Activated naive CD8-positive, alpha-beta T cell treated with anti-CD3 and anti-CD28 coated beads, Interleukin-2, amount 50 U/mL, for 16 hours (primary cell): ENCODE results near the gene ANKMY1.
A peak's percentile ranks its signal among the peaks of the same experiment; 100 is the strongest.

Source experiments
- DNase-seq: peaks from one replicate; pipeline ENCODE4 v3.0.0-alpha.2; 2020; ENCODE audit warnings: low read depth, low spot score

ANKMY1 gene

DNA sequence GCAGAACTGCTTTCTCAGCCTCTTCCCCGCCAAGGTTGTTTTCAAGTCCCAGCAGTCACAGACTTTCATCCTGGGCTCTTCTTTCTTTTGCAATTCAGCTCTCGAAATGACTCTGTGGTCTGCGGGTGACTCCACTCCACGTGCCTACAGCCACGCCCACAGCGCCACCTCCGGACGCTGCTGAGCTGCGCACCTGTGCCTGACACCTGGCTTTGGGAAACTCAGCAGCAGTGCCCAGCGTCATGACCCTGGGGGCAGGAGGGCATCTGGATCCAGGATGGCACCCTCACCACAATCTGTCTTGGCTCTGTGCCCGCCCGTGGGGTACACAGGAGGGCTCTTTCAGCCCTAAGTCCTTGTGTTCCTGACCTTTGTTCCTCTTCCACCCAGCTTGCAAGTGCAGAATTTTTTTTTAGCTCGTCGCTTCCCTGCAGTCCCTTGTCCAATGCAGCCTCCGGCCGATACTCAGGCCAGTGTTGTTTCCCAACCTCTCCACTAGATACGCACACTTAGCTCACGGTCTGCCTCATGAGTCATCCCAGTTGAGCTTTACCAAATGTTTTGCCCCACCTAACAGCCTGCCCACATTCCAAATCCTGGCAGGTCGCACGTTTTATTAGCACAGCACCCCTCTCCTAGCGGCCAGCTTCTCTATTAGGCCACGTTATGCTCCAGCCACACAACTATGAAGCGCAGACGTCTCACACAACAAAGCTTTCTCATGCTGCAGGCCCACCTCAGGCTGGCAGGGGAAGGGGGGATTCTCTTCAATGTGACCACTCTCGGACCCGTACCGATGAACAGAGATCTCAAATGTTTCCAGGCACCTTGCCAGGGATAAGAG lies 22.2 kb upstream of the ANKMY1 start:
- DNase-seq, result peak; percentile 21

DNA sequence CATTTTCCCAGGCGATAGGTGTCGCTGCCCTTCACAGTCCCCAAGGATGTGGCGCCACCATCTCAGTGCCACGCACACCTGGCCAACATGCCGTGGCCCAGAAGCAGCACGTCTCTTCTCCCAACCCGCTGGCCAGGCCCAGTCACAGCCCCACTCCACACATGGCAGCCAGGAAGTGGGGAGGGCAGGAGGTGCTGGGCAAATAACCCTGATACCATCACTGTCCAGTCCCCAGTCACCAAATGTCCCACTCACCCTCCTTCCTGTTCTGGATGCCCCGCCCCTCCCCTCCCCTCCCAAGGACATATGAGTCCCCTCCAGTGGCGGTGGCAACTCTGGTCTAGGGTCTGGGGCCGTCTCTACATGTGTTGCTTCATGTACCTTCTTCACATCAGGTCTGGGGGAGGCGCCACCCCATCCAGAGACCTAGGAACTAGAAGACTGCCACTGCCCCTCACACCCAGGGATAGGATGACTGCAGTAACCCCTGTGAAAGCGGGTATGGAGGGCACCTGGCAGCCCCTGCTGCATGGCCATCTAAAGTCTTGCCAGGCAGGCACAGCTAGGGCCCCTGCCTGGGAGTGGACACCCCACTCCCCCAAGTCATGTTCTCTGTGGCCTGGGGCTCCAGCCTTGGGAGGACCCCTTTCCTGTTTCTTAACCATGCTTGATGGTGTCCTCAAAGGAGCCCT lies 21.4 kb upstream of the ANKMY1 start:
- DNase-seq, result no peak

DNA sequence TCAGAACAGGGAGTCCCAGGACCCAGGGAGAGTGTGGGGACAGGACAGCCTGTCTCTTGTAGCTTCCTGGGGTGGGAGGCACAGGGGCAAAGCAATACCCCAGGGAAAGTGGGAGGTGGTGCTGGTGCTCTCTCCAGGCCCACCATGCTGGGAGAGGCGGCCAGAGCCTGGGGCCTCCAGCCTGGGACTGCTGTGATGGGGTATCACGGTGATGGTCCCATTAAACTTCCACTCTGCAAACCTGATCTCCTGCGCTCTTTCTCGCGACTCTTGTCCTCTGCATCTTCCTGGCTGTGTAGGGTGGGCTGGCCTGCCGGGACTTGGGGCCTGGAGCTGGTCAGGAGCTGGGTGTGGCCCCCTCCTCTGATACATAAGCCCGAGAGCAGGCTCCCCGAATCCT lies 20.7 kb upstream of the ANKMY1 start:
- DNase-seq, result no peak

DNA sequence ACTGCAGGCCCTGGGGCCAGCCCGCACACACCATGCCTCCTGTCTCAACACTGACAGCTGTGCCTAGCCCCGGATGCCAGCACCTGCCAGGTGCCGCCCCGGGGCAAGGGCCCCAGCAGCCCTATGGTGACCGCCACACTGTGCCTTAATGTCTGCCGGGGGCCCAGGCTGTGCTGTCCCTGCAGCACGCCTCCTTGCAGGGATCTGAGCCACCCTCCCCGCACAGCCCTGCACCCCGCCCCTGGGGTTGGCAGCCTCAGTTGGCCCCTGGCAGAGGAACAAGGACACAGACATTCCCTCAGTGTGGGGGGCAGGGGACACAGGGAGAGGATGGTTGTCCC lies 20.3 kb upstream of the ANKMY1 start:
- DNase-seq, result no peak

DNA sequence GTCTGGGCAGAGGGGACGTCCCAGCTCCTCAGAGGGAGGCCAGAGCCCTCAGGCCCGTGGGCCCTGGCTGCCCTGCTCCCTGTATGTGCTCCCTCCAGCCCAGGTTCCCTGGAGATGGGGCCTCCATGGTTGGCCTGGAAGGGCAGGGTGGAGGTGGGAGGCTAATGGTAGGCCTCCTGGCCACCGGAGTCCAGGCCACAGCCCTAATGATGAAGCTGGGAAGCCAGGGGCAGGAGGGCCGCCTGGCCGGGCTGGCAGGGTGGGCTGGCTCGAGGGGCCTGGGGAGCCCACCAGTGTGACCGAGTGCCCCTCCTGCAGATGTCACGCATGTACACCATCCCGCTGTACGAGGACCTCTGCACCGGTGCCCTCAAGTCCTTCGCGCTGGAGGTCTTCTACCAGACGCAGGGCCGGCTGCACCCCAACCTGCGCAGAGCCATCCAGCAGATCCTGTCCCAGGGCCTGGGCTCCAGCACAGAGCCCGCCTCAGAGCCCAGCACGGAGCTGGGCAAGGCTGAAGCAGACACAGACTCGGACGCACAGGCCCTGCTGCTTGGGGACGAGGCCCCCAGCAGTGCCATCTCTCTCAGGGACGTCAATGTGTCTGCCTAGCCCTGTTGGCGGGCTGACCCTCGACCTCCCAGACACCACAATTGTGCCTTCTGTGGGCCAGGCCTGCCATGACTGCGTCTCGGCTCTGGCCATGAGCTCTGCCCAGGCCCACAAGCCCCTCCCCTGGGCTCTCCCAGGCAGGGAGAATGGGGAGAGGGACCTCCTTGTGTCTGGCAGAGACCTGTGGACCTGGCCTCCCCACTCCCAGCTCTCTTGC lies 19.7 kb upstream of the ANKMY1 start:
- DNase-seq, result no peak

DNA sequence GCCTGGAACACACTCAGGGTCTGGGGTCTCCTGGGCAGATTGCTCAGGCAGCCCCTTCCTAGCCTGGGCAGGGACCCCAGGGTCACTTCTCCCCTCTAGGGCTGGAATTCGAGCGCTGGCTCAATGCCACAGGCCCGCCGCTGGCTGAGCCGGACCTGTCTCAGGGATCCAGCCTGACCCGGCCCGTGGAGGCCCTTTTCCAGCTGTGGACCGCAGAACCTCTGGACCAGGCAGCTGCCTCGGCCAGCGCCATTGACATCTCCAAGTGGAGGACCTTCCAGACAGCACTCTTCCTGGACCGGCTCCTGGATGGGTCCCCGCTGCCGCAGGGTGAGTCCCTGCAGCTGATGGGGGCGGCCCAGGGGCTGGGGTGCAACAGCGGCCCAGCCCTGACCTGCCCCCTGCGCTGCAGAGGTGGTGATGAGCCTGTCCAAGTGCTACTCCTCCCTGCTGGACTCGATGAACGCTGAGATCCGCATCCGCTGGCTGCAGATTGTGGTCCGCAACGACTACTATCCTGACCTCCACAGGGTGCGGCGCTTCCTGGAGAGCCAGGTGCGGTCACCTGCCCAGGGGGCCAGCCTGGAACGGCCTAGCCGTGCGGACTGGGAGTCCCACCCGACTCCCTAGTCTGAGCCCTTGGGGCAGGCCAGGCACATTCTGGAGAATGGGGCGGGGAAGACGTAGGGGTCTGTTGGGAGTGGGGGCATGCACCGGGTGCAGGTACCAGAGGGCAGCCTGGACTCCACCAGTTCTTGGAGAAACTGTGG lies 18.8 kb upstream of the ANKMY1 start:
- no peak for DNase-seq

DNA sequence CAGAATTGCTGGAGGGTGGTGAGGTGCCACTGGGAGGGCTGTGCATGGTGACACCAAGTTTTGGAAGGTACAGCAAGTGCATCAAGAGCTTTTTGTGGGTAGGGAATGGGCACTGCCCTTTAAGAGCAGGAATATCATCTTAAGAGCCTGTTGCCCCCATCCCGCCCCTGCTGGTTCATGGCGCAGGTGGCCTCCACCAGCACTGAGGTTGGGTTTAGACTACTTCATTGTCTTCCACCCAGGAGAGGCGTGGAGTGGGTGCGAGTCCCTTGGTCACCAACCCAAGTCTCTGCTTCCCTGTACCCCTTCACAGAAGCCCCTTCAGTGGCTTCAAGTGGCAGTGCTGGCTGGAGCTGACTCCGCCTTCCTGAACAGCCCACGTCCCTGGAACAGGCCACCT lies 18.2 kb upstream of the ANKMY1 start:
- DNase-seq, result no peak

DNA sequence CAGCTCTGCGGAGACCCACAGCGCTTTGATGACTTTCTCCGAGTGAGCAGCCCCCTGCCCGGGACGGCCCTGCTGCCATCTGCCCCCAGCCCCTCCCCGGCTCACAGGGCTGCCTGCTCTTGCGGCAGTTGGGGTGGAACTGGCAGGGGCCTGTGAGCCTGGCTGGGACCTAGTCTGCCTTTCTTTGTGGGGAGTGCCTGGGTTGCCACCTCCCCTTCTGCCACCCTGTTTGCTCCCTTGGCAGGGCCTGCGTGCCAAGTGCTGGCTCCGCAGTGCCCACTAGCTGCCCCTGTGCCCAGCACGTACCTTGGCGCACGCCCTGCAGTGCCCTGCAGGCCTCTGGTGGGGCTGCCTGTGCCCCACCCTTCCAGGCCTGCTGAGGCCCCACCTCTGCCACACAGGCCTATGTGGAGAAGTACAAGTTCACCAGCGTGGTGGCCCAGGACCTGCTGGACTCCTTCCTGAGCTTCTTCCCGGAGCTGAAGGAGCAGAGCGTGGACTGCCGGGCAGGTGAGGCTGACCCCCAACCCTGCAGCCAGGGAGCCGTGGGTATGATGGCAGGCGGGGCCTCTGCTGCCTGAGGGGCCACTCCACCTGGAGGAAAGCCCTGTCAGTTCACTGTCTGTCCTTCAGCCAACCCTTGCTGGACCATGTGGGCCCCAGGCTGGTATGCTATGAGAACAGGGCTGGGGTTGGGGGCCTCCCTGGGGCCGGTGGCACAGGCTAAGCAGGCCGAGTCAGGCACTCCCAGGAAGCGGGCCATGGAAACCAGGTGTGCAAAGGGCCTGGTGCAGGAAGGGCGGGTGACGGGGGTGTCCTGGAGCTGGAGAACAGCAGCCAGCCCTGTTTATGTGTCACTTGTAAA lies 17.5 kb upstream of the ANKMY1 start:
- DNase-seq, result no peak

DNA sequence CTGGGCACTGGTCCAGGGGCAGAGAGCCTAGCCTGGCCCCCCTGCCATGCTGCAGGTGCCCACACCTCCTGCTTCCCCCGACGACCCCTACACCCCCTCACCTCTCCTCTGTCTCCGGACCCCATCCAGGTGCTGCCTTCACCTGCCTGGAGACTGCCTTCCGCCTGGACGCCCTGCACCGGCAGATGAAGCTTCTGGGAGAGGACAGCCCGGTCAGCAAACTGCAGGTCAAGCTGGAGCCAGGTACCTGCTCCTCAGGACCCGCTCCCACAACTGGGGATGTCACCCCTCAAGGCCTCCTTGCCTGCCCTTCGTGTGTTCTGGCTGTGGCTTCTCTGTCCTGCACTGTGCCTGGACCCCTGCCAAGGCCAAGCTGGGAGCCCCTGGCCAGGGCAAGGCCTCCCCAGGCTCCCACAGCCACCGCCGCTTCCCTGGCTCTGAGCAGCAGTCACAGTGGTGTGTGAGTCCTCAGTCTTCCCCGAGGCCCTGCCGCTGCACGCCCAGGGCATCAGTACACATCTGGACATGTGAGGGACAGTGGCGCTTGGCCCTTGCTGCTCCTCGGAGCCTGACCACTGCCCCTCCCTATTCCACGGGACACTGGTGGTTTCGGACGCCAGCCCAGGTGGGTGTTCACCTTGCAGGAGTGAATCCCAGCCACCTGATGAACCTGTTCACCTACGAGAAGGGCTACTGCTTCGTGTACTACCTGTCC lies 16.8 kb upstream of the ANKMY1 start:
- no peak for DNase-seq

DNA sequence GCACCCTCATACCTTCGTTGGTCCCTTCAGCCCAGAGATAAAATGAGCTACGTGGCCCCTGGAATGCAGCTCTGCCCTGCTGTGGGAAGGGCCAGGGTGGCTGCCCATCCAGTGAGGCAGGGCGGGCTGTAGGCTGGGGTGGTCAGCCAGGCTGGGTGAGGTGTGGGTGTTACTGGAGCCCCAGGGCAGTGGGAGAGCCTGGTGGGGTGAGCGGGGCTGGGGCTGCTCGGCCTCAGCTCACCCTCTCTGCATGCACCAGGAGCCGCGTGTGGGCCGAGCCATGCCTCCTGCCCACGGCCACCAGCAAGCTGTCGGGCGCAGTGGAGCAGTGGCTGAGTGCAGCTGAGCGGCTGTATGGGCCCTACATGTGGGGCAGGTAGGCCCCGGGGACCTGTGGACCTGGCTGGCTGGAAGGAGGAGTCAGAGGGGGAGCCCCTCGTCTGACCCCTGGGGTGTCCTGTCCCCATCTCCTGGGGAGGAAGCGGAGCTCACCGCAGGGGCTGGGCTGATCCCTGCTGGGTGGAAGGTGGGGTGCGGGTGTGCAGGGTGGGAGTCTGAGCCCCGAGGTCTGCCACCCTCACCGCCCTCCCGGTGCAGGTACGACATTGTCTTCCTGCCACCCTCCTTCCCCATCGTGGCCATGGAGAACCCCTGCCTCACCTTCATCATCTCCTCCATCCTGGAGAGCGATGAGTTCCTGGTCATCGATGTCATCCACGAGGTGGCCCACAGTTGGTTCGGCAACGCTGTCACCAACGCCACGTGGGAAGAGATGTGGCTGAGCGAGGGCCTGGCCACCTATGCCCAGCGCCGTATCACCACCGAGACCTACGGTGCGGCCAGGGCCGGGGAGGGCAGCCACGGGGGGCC lies 16.0 kb upstream of the ANKMY1 start:
- no peak for DNase-seq

DNA sequence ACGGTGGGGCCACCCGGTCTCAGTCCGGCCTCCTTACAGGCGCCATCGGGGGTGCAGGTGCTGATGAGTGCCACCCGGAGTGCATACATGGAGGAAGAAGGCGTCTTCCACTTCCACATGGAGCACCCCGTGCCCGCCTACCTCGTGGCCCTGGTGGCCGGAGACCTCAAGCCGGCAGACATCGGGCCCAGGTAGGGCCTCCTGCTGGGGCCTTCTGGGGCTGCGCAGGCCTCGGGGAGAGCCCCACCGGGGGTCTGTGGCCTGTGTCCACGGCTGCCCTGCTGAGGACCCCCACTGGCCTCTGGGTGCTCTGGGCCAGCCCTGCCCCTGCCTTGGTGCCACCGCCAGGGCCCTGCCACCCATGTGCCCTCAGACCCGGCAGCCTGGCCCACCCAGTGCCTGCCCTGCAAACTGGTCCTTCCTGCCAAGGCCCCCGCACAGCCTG lies 15.3 kb upstream of the ANKMY1 start:
- no peak for DNase-seq

DNA sequence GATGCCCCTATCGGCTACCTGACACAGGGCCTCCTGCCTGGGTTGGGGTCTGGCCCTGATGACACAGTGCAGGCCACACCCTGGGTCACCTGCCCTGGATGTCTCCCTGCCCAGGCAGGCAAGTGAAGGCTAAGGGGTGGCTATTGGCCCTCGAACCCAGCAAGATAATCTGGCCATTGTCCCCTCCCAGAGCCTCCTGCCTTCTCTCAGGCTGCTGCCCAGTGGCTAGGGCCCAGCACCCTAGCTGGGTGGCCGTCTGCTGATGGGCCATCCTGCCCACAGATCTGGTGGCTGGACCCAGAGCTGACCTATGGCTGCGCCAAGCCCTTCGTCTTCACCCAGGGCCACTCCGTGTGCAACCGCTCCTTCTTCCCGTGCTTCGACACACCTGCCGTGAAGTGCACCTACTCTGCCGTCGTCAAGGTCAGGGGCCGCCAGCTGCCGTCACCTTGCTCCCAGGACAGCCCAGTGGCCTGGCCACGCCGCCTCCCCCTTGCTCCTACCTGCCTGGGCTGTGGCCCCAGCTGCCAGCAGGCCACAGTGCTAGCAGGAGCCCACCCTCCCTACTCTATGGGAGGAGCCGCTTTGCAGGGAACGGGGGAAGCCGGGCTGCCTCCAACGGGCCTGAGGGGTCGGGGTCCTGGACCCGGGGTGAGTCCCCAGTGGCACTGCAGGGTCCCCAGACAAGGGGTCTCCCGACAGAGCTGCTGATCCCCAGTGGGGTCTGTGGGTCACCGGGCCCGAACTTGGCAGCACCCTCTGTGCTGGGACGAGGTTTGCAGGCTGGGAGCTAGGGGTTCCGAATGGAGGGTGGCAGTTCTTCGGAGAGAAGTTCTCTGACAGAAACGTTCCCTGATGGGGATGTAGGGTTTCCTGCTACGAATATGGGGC lies 14.6 kb upstream of the ANKMY1 start:
- no peak for DNase-seq

DNA sequence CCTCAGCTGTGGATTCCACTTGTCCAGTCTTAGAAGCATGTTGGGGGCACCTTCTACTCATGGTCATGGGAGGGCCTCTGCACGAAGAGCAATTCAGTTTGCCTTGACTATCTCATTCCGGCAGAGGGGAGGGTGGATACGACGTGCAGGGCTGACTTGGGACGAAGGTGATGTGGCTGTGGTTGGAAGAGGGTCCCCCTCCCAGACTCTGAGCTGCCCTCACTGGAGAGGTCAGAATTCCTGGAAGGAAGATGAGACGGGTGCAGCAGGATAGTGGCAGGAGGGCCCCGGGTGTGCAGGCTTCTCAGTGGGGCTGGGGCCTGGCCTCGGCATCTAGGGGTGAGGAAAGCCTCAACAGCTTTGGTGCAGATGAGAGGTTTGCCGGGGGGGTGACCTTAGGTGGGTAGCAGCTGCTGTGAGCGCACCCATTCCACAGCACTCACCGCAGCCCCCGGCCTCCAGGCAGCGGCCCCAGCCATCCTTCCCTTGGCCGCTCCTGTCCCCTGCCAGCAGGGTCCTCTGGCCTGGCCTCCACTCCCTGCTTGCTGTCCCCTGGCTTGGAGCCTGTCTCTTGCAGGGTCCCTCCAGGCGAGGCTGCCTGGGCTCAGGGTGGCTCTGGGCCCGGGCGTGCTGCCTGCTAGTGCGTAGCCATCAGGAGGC lies 13.7 kb upstream of the ANKMY1 start:
- DNase-seq, result no peak

DNA sequence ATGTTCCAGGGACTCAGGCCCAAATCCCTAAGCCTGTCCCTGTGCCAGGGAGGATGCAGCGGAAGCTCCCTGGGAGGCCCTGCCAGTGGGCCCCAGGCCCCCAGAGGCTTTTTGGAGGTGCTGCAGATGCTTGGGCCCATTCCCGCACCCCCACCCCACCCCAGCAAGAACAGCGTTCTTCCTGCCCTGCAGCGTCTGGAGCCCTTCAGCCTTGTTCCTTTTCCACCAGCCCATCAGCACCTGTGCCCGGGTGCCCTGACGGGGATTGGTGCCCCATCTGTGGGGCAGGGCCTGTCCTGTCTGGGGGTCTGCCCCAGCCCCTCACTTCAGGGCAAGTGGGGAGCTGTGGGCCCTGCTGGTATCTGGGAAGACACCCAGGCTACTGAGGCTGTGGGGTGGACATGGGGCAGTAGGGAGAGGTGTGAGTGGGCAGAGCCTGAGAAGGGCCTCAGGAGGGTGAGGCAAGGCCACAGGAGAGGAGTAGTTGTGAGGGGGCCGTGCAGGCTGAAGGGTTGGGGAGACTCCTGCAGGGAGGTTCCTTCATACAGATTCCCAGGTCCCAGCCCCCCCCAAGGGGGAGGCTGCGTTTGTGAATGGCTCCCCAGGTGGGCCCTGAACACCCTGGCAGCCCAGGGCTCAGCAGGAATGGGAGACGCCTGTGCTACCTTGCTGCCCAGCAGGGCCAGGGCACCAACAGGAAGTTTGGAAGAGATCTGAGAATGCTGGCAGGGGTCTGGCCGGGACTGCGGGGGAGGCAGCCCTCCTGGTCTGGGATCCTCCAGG lies 12.9 kb upstream of the ANKMY1 start:
- no peak for DNase-seq

DNA sequence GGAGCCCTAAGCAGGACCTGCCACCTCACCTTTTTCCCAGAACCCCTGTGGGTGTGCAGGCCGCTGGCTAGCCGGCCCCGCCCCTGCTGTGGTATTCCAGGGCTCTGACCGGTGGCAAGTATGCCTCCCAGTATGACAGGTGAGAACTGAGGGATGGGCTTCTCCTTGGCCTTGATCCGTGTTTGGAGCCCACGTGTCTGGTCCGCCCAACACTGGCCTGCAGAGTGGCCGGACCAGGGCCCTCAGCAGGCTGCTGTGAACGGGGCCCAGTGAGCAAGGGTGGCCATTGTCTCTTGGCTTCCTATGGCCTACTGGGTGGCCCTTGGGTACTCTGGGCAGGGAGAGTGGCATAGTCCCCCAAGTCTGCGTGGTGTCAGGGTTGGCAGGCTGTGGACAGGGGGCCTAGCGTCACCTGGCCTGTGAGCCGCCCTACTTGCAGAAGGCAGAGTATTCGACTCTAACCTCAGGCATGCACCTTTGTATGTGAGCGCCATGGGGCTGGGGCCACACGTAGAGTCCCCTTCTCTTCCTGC lies 12.3 kb upstream of the ANKMY1 start:
- no peak for DNase-seq

DNA sequence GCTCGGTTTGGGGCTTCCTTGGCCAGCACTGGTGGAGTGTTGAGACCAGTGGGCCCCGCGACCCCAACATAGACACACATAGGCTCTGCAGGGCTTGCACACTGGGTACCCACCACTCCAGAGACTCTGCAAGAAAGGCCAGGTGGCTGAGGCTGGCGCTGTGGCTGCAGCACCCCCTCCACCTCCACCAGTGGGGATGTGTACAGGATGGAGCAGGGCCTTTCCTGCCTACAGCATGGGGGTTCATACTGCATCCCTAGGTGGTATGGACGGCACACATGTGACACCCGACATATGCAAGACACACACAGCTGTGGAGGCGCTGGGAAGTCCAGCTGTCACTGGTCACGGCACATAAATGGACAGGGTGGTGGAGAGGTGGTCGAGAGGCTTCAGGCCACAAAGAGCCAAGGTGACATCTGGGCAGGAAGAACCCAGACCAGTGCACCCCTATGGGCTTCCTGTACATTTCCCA lies 11.8 kb upstream of the ANKMY1 start:
- no peak for DNase-seq
